Measurements from ENCODE around the gene SH3RF3. TPM values are rescaled to one million over a fixed set of nuclear protein-coding genes. Genes with fewer than 3 reads are reported as not detected.

Gene SH3RF3
- total RNA-seq, 1 donor from 2014 or later, result 10.8 TPM

- H3K36me3 ChIP-seq, result no peaks in the 10 kb centered on the region
- peak overlapping the region; percentile 55 to 77 for H3K4me3 ChIP-seq
- intact Hi-C loops (cut with DNase I), result loop anchor here (2.0 kb wide), 1 partner anchor 189 kb away; no protein-coding TSS in a partner anchor
- DNase-seq (ENCODE audit: extremely low spot score in 2 of 2), result no peak
- peak overlapping the region; percentile 66 for H3K27ac ChIP-seq
- TF ChIP-seq POLR2A (IDR thresholded peaks at IDR 0.05) (no peak), CTCF (IDR thresholded peaks at IDR 0.05) (no peak), POLR2AphosphoS5 (IDR thresholded peaks at IDR 0.05; ENCODE audit: insufficient read depth in 1 of 2, low read depth in 1 of 2) (no peak)
- H3K27me3 ChIP-seq, result no peaks in the 10 kb centered on the region
- no peaks in the 10 kb centered on the region for H3K9me3 ChIP-seq
- H3K4me1 ChIP-seq, result peaks cover 37% of the 10 kb centered on the region
Observed at GRCh38 chr2:109129356-109129920, 433 bp downstream of the SH3RF3 start.

- no peaks in the 10 kb centered on the region for H3K9me3 ChIP-seq
- peaks cover 32% of the 10 kb centered on the region for H3K4me1 ChIP-seq
- no peaks in the 10 kb centered on the region for H3K27me3 ChIP-seq
- H3K4me3 ChIP-seq, result peak overlapping the region; percentile 55 to 77
- intact Hi-C loops (cut with DNase I), result loop anchor here (2.0 kb wide), 1 partner anchor 189 kb away; no protein-coding TSS in a partner anchor
- no peaks in the 10 kb centered on the region for H3K36me3 ChIP-seq
- DNase-seq (ENCODE audit: extremely low spot score in 2 of 2), result no peak
- peak overlapping the region; percentile 66 for H3K27ac ChIP-seq
- TF ChIP-seq POLR2A (IDR thresholded peaks at IDR 0.05) (no peak), CTCF (IDR thresholded peaks at IDR 0.05) (no peak), POLR2AphosphoS5 (IDR thresholded peaks at IDR 0.05; ENCODE audit: insufficient read depth in 1 of 2, low read depth in 1 of 2) (peak in 1 of 2 donors; percentile 40)
Observed at GRCh38 chr2:109129921-109130722, 1.1 kb downstream of the SH3RF3 start.

GRCh38 chr2:109130723-109130995 lies 1.7 kb downstream of the SH3RF3 start:
- peaks cover 28% of the 10 kb centered on the region for H3K4me1 ChIP-seq
- no peaks in the 10 kb centered on the region for H3K9me3 ChIP-seq
- no peak for TF ChIP-seq POLR2A (IDR thresholded peaks at IDR 0.05)
- no peak for TF ChIP-seq CTCF (IDR thresholded peaks at IDR 0.05)
- TF ChIP-seq POLR2AphosphoS5 (IDR thresholded peaks at IDR 0.05; ENCODE audit: insufficient read depth in 1 of 2, low read depth in 1 of 2), result no peak
- DNase-seq (ENCODE audit: extremely low spot score in 2 of 2), result no peak
- peak overlapping the region; percentile 55 to 77 for H3K4me3 ChIP-seq
- no peaks in the 10 kb centered on the region for H3K36me3 ChIP-seq
- H3K27ac ChIP-seq, result peak overlapping the region; percentile 66
- intact Hi-C loops (cut with DNase I), result no loop called here
- H3K27me3 ChIP-seq, result no peaks in the 10 kb centered on the region

GRCh38 chr2:109131777-109132176 lies 2.8 kb downstream of the SH3RF3 start:
- H3K36me3 ChIP-seq, result no peaks in the 10 kb centered on the region
- H3K4me3 ChIP-seq, result no peak overlapping the region
- intact Hi-C loops (cut with DNase I), result no loop called here
- H3K27me3 ChIP-seq, result no peaks in the 10 kb centered on the region
- H3K27ac ChIP-seq, result no peak overlapping the region
- H3K4me1 ChIP-seq, result peaks cover 32% of the 10 kb centered on the region
- no peak for TF ChIP-seq CTCF (IDR thresholded peaks at IDR 0.05)
- no peak for TF ChIP-seq POLR2A (IDR thresholded peaks at IDR 0.05)
- no peak for TF ChIP-seq POLR2AphosphoS5 (IDR thresholded peaks at IDR 0.05; ENCODE audit: insufficient read depth in 1 of 2, low read depth in 1 of 2)
- DNase-seq (ENCODE audit: extremely low spot score in 2 of 2), result no peak
- H3K9me3 ChIP-seq, result no peaks in the 10 kb centered on the region

- DNase-seq (ENCODE audit: extremely low spot score in 2 of 2), result no peak
- no peak overlapping the region for H3K27ac ChIP-seq
- H3K36me3 ChIP-seq, result no peaks in the 10 kb centered on the region
- H3K4me3 ChIP-seq, result no peak overlapping the region
- intact Hi-C loops (cut with DNase I), result no loop called here
- no peak for TF ChIP-seq POLR2AphosphoS5 (IDR thresholded peaks at IDR 0.05; ENCODE audit: insufficient read depth in 1 of 2, low read depth in 1 of 2)
- no peak for TF ChIP-seq POLR2A (IDR thresholded peaks at IDR 0.05)
- no peak for TF ChIP-seq CTCF (IDR thresholded peaks at IDR 0.05)
- H3K27me3 ChIP-seq, result no peaks in the 10 kb centered on the region
- peaks cover 29% of the 10 kb centered on the region for H3K4me1 ChIP-seq
- H3K9me3 ChIP-seq, result no peaks in the 10 kb centered on the region
Observed at GRCh38 chr2:109132626-109133025, 3.6 kb downstream of the SH3RF3 start.

All from vagina (tissue), 2 donors.